K562 (cell line): Measurements from ENCODE around the gene ARHGAP35. TPM values are rescaled to one million over a fixed set of nuclear protein-coding genes. Genes with fewer than 3 reads are reported as not detected.

Source experiments
- CBX8 ChIP-seq: fragments of 200-600 bp; sonication (generic); IDR thresholded peaks from 2 replicates; pipeline ENCODE4 v1.6.1; 2012; ENCODE audit warnings: borderline replicate concordance, mixed run types, low read depth, mild to moderate bottlenecking, moderate library complexity, mixed read lengths, low read length, control low read depth, inconsistent platforms; ENCODE audit not compliant: poor library complexity, severe bottlenecking; ENCODE audit errors: extremely low read depth
- ERF ChIP-seq: fragments of 450-650 bp; formaldehyde crosslinking; IDR thresholded peaks from 2 replicates; pipeline ENCODE4 v1.4.0; 2020; ENCODE audit warnings: mild to moderate bottlenecking, mixed read lengths
- FOXA3 ChIP-seq, 2 experiments: fragments of 450-650 bp in 1 of 2; sonication (generic) in 1 of 2; formaldehyde crosslinking; IDR thresholded peaks in 1 of 2; conservative IDR thresholded peaks in 1 of 2; 2 replicates each; pipeline versions ENCODE4 v1.4.0 to v1.8.0; 2020 to 2022; ENCODE audit warnings: mild to moderate bottlenecking in 2 of 2, missing genetic modification reagents in 1 of 2
- KAT2B ChIP-seq: IDR thresholded peaks from one replicate; pipeline ENCODE4 v1.6.1; 2012; ENCODE audit warnings: low read depth, mild to moderate bottlenecking, control low read depth, inconsistent platforms, low read length, moderate library complexity
- MTA2 ChIP-seq: fragments of 450-650 bp; IDR thresholded peaks from 2 replicates; pipeline ENCODE4 v1.6.1; 2016; ENCODE audit warnings: low read depth
- NCOA1 ChIP-seq: fragments of 450-650 bp; IDR thresholded peaks from 2 replicates; pipeline ENCODE4 v1.6.1; 2016; ENCODE audit warnings: low read depth
- RBM39 ChIP-seq: fragments of 200-400 bp; formaldehyde crosslinking; optimal IDR thresholded peaks from 2 replicates; pipeline ENCODE3; 2018; ENCODE audit warnings: low read depth, low read length
- TAF1 ChIP-seq: IDR thresholded peaks from 2 replicates; pipeline ENCODE4 v1.6.1; 2011; ENCODE audit warnings: mild to moderate bottlenecking, low read length, moderate library complexity; ENCODE audit not compliant: insufficient read depth, control insufficient read depth, severe bottlenecking; ENCODE audit errors: extremely low read depth
- YY1 ChIP-seq, 3 experiments: IDR thresholded peaks; 2 replicates each; pipeline ENCODE4 v1.6.1; 2011; ENCODE audit warnings: low read length in 2 of 3, mild to moderate bottlenecking in 2 of 3, moderate library complexity in 2 of 3, borderline replicate concordance in 1 of 3, control low read depth in 1 of 3, low read depth in 1 of 3; ENCODE audit not compliant: insufficient read depth in 3 of 3, insufficient replicate concordance in 2 of 3, control insufficient read depth in 1 of 3, insufficient read length in 1 of 3; ENCODE audit errors: extremely low read depth in 1 of 3
- polyA plus RNA-seq, 8 experiments: library from polyadenylated mRNA; depleted of rRNA in 4 of 8; stranded (reverse) in 5 of 8; unstranded in 3 of 8; fragments of >200 nt; fragmentation: Nextera tagmentation in 2 of 8; fragmentation: Illumina TruSeq in 1 of 8; extraction: Ambion mirVana in 2 of 8; extraction: Trizol in 1 of 8; gene quantifications; 2 replicates each; pipeline versions ENCODE4 v1.2.1 to v1.2.3, GENCODE V29; 2011 to 2014; ENCODE audit warnings: inconsistent platforms in 1 of 8, missing spikeins in 1 of 8
- total RNA-seq, 7 experiments: library from RNA; depleted of rRNA in 6 of 7; stranded (reverse); fragments of >200 nt in 6 of 7; fragmentation: Illumina TruSeq in 2 of 7; extraction: Trizol in 2 of 7; gene quantifications; 2 replicates each; pipeline versions ENCODE4 v1.2.1 to v1.2.3, GENCODE V29; 2011 to 2021; ENCODE audit warnings: low replicate concordance in 1 of 7
- TF ChIP-seq, protein P1 (sequence below): IDR thresholded peaks from 3 replicates; pipeline ENCODE4 v1.6.1; 2011; ENCODE audit warnings: borderline replicate concordance, mild to moderate bottlenecking, moderate library complexity; ENCODE audit not compliant: insufficient read length; ENCODE audit errors: extremely low read depth
- TF ChIP-seq, protein P2 (sequence below): fragments of 450-650 bp; IDR thresholded peaks from one replicate; pipeline ENCODE4 v1.6.1; 2018; ENCODE audit warnings: mild to moderate bottlenecking, moderate library complexity; ENCODE audit not compliant: partially characterized antibody
- TF ChIP-seq, protein P3 (sequence below): IDR thresholded peaks from 3 replicates; pipeline ENCODE4 v1.6.1; 2011; ENCODE audit warnings: borderline replicate concordance, mild to moderate bottlenecking; ENCODE audit not compliant: insufficient read length, insufficient read depth
- TF ChIP-seq, protein P4 (sequence below): fragments of 450-650 bp; formaldehyde crosslinking; IDR thresholded peaks from 2 replicates; pipeline ENCODE4 v1.4.0; 2022; ENCODE audit warnings: missing genetic modification characterization
- TF ChIP-seq, protein P5 (sequence below): sonication (generic); formaldehyde crosslinking; IDR thresholded peaks from 2 replicates; pipeline ENCODE4 v1.8.1; 2023; ENCODE audit warnings: mild to moderate bottlenecking, missing genetic modification reagents, moderate library complexity

The ARHGAP35 gene
- total and polyA plus RNA-seq, 9 of the 15 experiments (the other 6 are each of a cell fraction or from before 2014, with no cell fraction given): 0.27 to 26.4 (median 10.2) TPM

DNA sequence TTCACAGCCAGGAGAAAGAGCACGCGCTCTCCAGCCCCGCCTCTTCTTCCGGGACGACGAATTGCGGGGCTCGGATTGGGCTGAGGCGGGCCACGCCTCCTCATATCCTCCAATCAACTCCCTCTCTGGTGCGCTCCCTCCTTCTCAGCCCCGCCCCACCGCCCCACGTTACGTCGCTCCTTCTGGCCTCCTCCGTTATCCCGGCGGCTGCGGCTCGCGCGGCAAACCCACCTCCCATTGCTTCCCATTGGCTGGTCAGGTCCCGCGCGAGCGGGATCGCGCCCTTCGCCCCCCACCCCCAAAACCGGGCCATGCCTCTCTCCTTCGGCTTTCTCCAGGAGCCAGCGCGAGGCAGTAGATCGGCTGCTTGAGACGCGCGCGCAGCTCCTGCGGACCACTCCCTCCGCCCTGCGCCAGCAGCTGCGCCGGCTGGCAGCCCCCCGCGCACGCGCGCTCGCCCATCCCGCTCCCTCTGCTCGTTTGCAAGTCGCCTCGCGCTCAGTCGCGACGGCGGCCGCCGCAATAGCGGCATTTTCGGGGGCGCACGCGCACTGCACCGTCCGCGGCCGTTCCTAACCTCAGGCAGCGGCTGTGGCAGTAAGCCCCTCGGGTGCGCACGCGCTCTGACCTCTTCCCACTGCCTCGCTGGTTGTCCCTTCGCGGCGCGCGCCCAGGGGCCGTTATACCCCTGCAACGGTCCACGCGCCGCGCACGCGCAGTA lies 512 bp upstream of the ARHGAP35 start (continued):
- TF ChIP-seq CBX8 (no peak), MTA2 (no peak), FOXA3 (CRISPR knock-in tag; conservative IDR thresholded peaks at IDR 0.05 in 1 of 2, IDR thresholded peaks at IDR 0.05 in 1 of 2) (peak in 1 of 2 experiments; percentile 78; a peak in 2 of 4 replicates), YY1 (IDR thresholded peaks at IDR 0.05; ENCODE audit: borderline replicate concordance in 1 of 3, control insufficient read depth in 1 of 3, extremely low read depth in 1 of 3, insufficient read depth in 3 of 3, insufficient read length in 1 of 3, insufficient replicate concordance in 2 of 3, low read depth in 1 of 3, low read length in 2 of 3) (peak in 1 of 3 experiments; percentile 35), TAF1 (peak; percentile 13), ERF (CRISPR knock-in tag) (peak; percentile 97), NCOA1 (no peak), KAT2B (no peak), RBM39 (no peak)
- TF ChIP-seq, protein P1, sequence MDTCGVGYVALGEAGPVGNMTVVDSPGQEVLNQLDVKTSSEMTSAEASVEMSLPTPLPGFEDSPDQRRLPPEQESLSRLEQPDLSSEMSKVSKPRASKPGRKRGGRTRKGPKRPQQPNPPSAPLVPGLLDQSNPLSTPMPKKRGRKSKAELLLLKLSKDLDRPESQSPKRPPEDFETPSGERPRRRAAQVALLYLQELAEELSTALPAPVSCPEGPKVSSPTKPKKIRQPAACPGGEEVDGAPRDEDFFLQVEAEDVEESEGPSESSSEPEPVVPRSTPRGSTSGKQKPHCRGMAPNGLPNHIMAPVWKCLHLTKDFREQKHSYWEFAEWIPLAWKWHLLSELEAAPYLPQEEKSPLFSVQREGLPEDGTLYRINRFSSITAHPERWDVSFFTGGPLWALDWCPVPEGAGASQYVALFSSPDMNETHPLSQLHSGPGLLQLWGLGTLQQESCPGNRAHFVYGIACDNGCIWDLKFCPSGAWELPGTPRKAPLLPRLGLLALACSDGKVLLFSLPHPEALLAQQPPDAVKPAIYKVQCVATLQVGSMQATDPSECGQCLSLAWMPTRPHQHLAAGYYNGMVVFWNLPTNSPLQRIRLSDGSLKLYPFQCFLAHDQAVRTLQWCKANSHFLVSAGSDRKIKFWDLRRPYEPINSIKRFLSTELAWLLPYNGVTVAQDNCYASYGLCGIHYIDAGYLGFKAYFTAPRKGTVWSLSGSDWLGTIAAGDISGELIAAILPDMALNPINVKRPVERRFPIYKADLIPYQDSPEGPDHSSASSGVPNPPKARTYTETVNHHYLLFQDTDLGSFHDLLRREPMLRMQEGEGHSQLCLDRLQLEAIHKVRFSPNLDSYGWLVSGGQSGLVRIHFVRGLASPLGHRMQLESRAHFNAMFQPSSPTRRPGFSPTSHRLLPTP: no peak
- TF ChIP-seq, protein P2, sequence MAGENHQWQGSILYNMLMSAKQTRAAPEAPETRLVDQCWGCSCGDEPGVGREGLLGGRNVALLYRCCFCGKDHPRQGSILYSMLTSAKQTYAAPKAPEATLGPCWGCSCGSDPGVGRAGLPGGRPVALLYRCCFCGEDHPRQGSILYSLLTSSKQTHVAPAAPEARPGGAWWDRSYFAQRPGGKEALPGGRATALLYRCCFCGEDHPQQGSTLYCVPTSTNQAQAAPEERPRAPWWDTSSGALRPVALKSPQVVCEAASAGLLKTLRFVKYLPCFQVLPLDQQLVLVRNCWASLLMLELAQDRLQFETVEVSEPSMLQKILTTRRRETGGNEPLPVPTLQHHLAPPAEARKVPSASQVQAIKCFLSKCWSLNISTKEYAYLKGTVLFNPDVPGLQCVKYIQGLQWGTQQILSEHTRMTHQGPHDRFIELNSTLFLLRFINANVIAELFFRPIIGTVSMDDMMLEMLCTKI: no peak
- TF ChIP-seq, protein P3, sequence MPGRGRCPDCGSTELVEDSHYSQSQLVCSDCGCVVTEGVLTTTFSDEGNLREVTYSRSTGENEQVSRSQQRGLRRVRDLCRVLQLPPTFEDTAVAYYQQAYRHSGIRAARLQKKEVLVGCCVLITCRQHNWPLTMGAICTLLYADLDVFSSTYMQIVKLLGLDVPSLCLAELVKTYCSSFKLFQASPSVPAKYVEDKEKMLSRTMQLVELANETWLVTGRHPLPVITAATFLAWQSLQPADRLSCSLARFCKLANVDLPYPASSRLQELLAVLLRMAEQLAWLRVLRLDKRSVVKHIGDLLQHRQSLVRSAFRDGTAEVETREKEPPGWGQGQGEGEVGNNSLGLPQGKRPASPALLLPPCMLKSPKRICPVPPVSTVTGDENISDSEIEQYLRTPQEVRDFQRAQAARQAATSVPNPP: no peak
- TF ChIP-seq, protein P4, sequence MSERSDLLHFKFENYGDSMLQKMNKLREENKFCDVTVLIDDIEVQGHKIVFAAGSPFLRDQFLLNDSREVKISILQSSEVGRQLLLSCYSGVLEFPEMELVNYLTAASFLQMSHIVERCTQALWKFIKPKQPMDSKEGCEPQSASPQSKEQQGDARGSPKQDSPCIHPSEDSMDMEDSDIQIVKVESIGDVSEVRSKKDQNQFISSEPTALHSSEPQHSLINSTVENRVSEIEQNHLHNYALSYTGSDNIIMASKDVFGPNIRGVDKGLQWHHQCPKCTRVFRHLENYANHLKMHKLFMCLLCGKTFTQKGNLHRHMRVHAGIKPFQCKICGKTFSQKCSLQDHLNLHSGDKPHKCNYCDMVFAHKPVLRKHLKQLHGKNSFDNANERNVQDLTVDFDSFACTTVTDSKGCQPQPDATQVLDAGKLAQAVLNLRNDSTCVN: 0 out of 2 replicates have a peak, but pooled peaks have one; percentile 12
- TF ChIP-seq, protein P5, sequence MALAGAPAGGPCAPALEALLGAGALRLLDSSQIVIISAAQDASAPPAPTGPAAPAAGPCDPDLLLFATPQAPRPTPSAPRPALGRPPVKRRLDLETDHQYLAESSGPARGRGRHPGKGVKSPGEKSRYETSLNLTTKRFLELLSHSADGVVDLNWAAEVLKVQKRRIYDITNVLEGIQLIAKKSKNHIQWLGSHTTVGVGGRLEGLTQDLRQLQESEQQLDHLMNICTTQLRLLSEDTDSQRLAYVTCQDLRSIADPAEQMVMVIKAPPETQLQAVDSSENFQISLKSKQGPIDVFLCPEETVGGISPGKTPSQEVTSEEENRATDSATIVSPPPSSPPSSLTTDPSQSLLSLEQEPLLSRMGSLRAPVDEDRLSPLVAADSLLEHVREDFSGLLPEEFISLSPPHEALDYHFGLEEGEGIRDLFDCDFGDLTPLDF: peak; percentile 62
